Spinal cord (tissue), 10 donors: Measurements from ENCODE around the gene PAPSS1. TPM values are rescaled to one million over a fixed set of nuclear protein-coding genes. Genes with fewer than 3 reads are reported as not detected.
"Not testable (repeated sequence)": the region's sequence is repeated elsewhere in the genome, so short reads cannot be mapped to it uniquely, and the experiment has no call there.

ENCODE experiments used
- DNase-seq, 6 donors: peaks; one replicate each; pipeline versions ENCODE4 v3.0.0 to v3.0.0-alpha.2; 2013 to 2015; ENCODE audit warnings: low spot score in 6 of 6, low read depth in 4 of 6
- H3K27ac ChIP-seq: one replicate; pipeline ENCODE4 v1.5.1; 2013; ENCODE audit warnings: low read depth, low read length, control low read depth
- H3K27me3 ChIP-seq: one replicate; pipeline ENCODE4 v1.6.1; 2013; ENCODE audit warnings: low read length; ENCODE audit not compliant: control insufficient read depth, insufficient read depth
- H3K36me3 ChIP-seq: one replicate; pipeline ENCODE4 v1.6.1; 2013; ENCODE audit warnings: low read length; ENCODE audit not compliant: control insufficient read depth, insufficient read depth
- H3K4me1 ChIP-seq: one replicate; pipeline ENCODE4 v1.6.1; 2013; ENCODE audit warnings: low read length; ENCODE audit not compliant: control insufficient read depth, insufficient read depth
- H3K4me3 ChIP-seq: one replicate; pipeline ENCODE4 v1.5.1; 2013; ENCODE audit warnings: low read depth, low read length, control low read depth
- H3K9me3 ChIP-seq: one replicate; pipeline ENCODE4 v1.6.1; 2013; ENCODE audit warnings: low read length; ENCODE audit not compliant: control insufficient read depth, insufficient read depth
- WGBS: methylation state at CpG from one replicate; pipeline ENCODE4 v1.1.5; 2013; ENCODE audit warnings: missing lambda C conversion rate; ENCODE audit not compliant: insufficient coverage; 5-methylcytosine and 5-hydroxymethylcytosine counted together
- polyA plus RNA-seq, 2 donors: library from polyadenylated mRNA; unstranded; fragments of 120-200 nt; gene quantifications; one replicate each; pipeline ENCODE4 v1.2.1, GENCODE V29; 2013; ENCODE audit not compliant: insufficient read length in 2 of 2
- total RNA-seq, 2 donors: library from RNA; depleted of rRNA in 1 of 2; stranded (reverse); fragments of 120-200 nt in 1 of 2; fragments of >200 nt in 1 of 2; gene quantifications; one replicate each; pipeline versions ENCODE4 v1.2.3 to v1.2.4, GENCODE V29; 2013 to 2014
- donor health status: healthy.

The PAPSS1 gene
- total and polyA plus RNA-seq, 4 donors = 74.9 to 151 (median 119) TPM

GRCh38 chr4:107712236-107712635 lies 7.8 kb downstream of the PAPSS1 start:
- Histone ChIP-seq H3K36me3 (no peaks in the 10 kb centered on the region), H3K4me3 (no peak overlapping the region), H3K4me1 (peaks cover 3% of the 10 kb centered on the region), H3K9me3 (peaks cover 3% of the 10 kb centered on the region), H3K27me3 (no peaks in the 10 kb centered on the region), H3K27ac (no peak overlapping the region)
- no peak for DNase-seq
- WGBS = 95% methylated on average over 2 of the region's 2 CpGs

GRCh38 chr4:107711831-107712230 lies 8.2 kb downstream of the PAPSS1 start:
- Histone ChIP-seq H3K27ac (no peak overlapping the region), H3K4me1 (peaks cover 3% of the 10 kb centered on the region), H3K36me3 (peaks cover 3% of the 10 kb centered on the region), H3K4me3 (no peak overlapping the region), H3K27me3 (no peaks in the 10 kb centered on the region), H3K9me3 (peaks cover 6% of the 10 kb centered on the region)
- 60% methylated on average over 1 of the region's 3 CpGs for WGBS
- no peak for DNase-seq

GRCh38 chr4:107710493-107711459 lies 9.3 kb downstream of the PAPSS1 start:
- Histone ChIP-seq H3K4me1 (peaks cover 3% of the 10 kb centered on the region), H3K9me3 (peaks cover 16% of the 10 kb centered on the region), H3K27me3 (no peaks in the 10 kb centered on the region), H3K27ac (no peak overlapping the region), H3K4me3 (no peak overlapping the region), H3K36me3 (peaks cover 5% of the 10 kb centered on the region)
- DNase-seq = no peak
- 100% methylated on average over 3 of the region's 10 CpGs for WGBS

- DNase-seq = no peak
- Histone ChIP-seq H3K27me3 (no peaks in the 10 kb centered on the region), H3K27ac (no peak overlapping the region), H3K4me1 (peaks cover 3% of the 10 kb centered on the region), H3K4me3 (no peak overlapping the region), H3K9me3 (peaks cover 21% of the 10 kb centered on the region), H3K36me3 (peaks cover 5% of the 10 kb centered on the region)
- WGBS = no CpG with 5 or more reads among the region's 1 CpG
These were observed 10.1 kb downstream of the PAPSS1 start for GRCh38 chr4:107709916-107710315.

- peaks cover 3% of the 10 kb centered on the region for H3K4me1 ChIP-seq
- no peak overlapping the region for H3K27ac ChIP-seq
- no peak for DNase-seq
- peaks cover 5% of the 10 kb centered on the region for H3K36me3 ChIP-seq
- H3K4me3 ChIP-seq = no peak overlapping the region
- peaks cover 29% of the 10 kb centered on the region for H3K9me3 ChIP-seq
- H3K27me3 ChIP-seq = no peaks in the 10 kb centered on the region
These were observed 11.8 kb downstream of the PAPSS1 start for GRCh38 chr4:107708225-107708624.

- DNase-seq = no peak
- Histone ChIP-seq H3K9me3 (peaks cover 29% of the 10 kb centered on the region), H3K27me3 (no peaks in the 10 kb centered on the region), H3K4me3 (no peak overlapping the region), H3K4me1 (peaks cover 3% of the 10 kb centered on the region), H3K27ac (no peak overlapping the region), H3K36me3 (peaks cover 5% of the 10 kb centered on the region)
- no CpG with 5 or more reads among the region's 1 CpG for WGBS
These were observed 14.1 kb downstream of the PAPSS1 start for GRCh38 chr4:107705742-107706556.

- no CpG with 5 or more reads among the region's 1 CpG for WGBS
- peaks cover 20% of the 10 kb centered on the region for H3K9me3 ChIP-seq
- no peak overlapping the region for H3K4me3 ChIP-seq
- H3K27me3 ChIP-seq = no peaks in the 10 kb centered on the region
- no peaks in the 10 kb centered on the region for H3K4me1 ChIP-seq
- H3K36me3 ChIP-seq = no peaks in the 10 kb centered on the region
- DNase-seq = no peak
- no peak overlapping the region for H3K27ac ChIP-seq
These were observed 18.5 kb downstream of the PAPSS1 start for GRCh38 chr4:107701565-107701964.

- no CpG with 5 or more reads among the region's 2 CpGs for WGBS
- no peak overlapping the region for H3K4me3 ChIP-seq
- H3K4me1 ChIP-seq = no peaks in the 10 kb centered on the region
- no peaks in the 10 kb centered on the region for H3K36me3 ChIP-seq
- no peak for DNase-seq
- no peak overlapping the region for H3K27ac ChIP-seq
- H3K27me3 ChIP-seq = no peaks in the 10 kb centered on the region
- H3K9me3 ChIP-seq = peaks cover 10% of the 10 kb centered on the region
These were observed 20.4 kb downstream of the PAPSS1 start for GRCh38 chr4:107699466-107700206.

GRCh38 chr4:107696187-107696586 lies 23.8 kb downstream of the PAPSS1 start:
- not testable (repeated sequence) for DNase-seq, H3K4me1 ChIP-seq, H3K4me3 ChIP-seq, H3K27ac ChIP-seq, H3K36me3 ChIP-seq, H3K9me3 ChIP-seq, H3K27me3 ChIP-seq
- WGBS = 100% methylated on average over 3 of the region's 6 CpGs
